ENCODE results near the gene WNT3.

DNA sequence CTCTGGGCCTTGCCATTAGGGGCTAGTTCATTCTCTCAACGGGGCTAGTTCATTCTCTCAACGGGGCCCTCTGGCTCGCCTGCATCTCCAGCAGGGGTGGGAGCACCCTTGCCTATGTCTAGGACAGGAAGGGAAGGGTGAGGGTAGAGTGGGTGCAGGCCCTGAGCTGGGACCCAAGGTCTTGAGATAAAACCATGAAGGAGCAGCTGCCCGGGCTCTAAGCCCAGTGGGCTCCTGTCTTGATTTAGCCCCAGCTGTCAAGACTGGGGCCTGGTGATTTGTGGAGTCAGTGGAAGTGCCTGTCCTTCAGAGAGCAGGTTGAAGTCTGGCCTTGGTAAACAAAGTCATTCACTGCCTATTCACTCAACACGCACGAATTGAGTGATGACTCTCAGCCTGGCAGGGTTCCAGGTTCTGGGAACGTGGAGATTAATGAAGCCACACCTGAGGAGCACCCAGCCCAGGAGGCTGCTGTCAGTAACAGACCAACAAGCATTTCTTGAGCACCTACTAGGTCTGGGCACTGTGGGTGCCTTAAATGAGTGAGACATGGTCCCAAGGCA is 35.4 kb downstream of the WNT3 start:
- no peak for TF ChIP-seq SP1 (IDR thresholded peaks at IDR 0.05)
- TF ChIP-seq CTBP1 (IDR thresholded peaks at IDR 0.05; ENCODE audit: borderline replicate concordance): no peak
- no peak for TF ChIP-seq FOXK2 (IDR thresholded peaks at IDR 0.05)
- no peak for TF ChIP-seq SUZ12 (IDR thresholded peaks at IDR 0.05)
- TF ChIP-seq ARNT (IDR thresholded peaks at IDR 0.05): no peak

Data from HEK293T (cell line).